ENCODE results near the gene ZNF682.

GRCh38 chr19:20080656-20081055 lies 41.4 kb upstream of the ZNF682 start:
- TF ChIP-seq CREB1 (CRISPR knock-in tag; IDR thresholded peaks at IDR 0.05) (no peak), USF2 (CRISPR knock-in tag; IDR thresholded peaks at IDR 0.05) (no peak), ATF2 (CRISPR knock-in tag; IDR thresholded peaks at IDR 0.05; ENCODE audit: borderline replicate concordance, low read depth) (no peak), CTCF (IDR thresholded peaks at IDR 0.05) (no peak), ESRRA (CRISPR knock-in tag; IDR thresholded peaks at IDR 0.05; ENCODE audit: borderline replicate concordance) (no peak), ZNF138 (CRISPR knock-in tag; conservative IDR thresholded peaks at IDR 0.05) (no peak)

Data from WTC11 (cell line).